ENCODE data around the gene ADCY9.
A peak's percentile ranks its signal among the peaks of the same experiment; 100 is the strongest.
"Not testable (repeated sequence)": the region's sequence is repeated elsewhere in the genome, so short reads cannot be mapped to it uniquely, and the experiment has no call there.

ADCY9 gene

GRCh38 chr16:4092547-4093265 lies 23.5 kb downstream of the ADCY9 start:
- DNase-seq, result no peak

- peak; percentile 5 for DNase-seq
Measured at GRCh38 chr16:4091240-4092012, 24.8 kb downstream of the ADCY9 start.

- no peak for DNase-seq
Measured at GRCh38 chr16:4090351-4090851, 25.8 kb downstream of the ADCY9 start.

- DNase-seq, result no peak
Measured at GRCh38 chr16:4089811-4090301, 26.4 kb downstream of the ADCY9 start.

GRCh38 chr16:4089251-4089810 lies 26.9 kb downstream of the ADCY9 start:
- peak; percentile 19 for DNase-seq

- no peak for DNase-seq
Measured at GRCh38 chr16:4087990-4088577, 28.2 kb downstream of the ADCY9 start.

GRCh38 chr16:4087099-4087885 lies 28.9 kb downstream of the ADCY9 start:
- no peak for DNase-seq

GRCh38 chr16:4086153-4086552 lies 30.1 kb downstream of the ADCY9 start:
- no peak for DNase-seq

GRCh38 chr16:4085405-4085970 lies 30.8 kb downstream of the ADCY9 start:
- DNase-seq, result no peak

GRCh38 chr16:4083347-4083870 lies 32.8 kb downstream of the ADCY9 start:
- no peak for DNase-seq

GRCh38 chr16:4082474-4083044 lies 33.7 kb downstream of the ADCY9 start:
- no peak for DNase-seq

- DNase-seq, result peak; percentile 66
Measured at GRCh38 chr16:4081521-4082021, 34.7 kb downstream of the ADCY9 start.

GRCh38 chr16:4081047-4081446 lies 35.2 kb downstream of the ADCY9 start:
- no peak for DNase-seq

GRCh38 chr16:4077174-4077649 lies 39.0 kb downstream of the ADCY9 start:
- no peak for DNase-seq

GRCh38 chr16:4075534-4075933 lies 40.7 kb downstream of the ADCY9 start:
- no peak for DNase-seq

- DNase-seq, result not testable (repeated sequence)
Measured at GRCh38 chr16:4073150-4073549, 43.1 kb downstream of the ADCY9 start.

- no peak for DNase-seq
Measured at GRCh38 chr16:4071686-4072561, 44.3 kb downstream of the ADCY9 start.

- no peak for DNase-seq
Measured at GRCh38 chr16:4070936-4071335, 45.3 kb downstream of the ADCY9 start.

- DNase-seq, result peak; percentile 46
Measured at GRCh38 chr16:4067262-4068001, 48.8 kb downstream of the ADCY9 start.
